Measurements from ENCODE around the gene S100P. TPM values are rescaled to one million over a fixed set of nuclear protein-coding genes. Genes with fewer than 3 reads are reported as not detected.

Gene S100P
- total and polyA plus RNA-seq, 3 experiments from 2014 or later = 1.0 to 1.7 (median 1.2) TPM

DNA sequence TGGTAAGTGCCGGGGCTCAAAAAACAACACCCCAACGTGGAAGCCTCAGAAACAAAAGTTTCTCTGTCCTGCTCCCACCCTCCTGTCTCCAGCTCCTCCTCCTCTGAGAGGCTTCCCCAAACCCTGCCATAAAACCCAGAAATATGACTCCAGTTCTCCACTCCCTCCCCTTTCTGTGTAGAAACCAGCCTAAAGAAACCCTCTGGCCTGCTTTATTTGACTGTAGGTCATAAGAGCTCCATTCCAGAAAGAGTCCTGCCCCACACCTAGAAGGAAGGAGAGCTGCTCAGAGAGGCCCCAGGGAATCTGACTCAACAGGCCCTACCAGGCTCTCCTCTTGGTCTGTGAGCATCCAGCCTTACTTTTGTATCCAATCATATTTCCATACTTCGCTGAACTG, 872 bp upstream of the S100P start:
- Mint-ChIP-seq H3K4me1 (peaks cover 84 to 92% (median 88%) of the 10 kb centered on the region in 3 donors), H3K27ac (peak overlapping the region; percentile 87 to 98 (median 90)), H3K4me3 (peak overlapping the region; percentile 3 to 84 (median 43)), H3K36me3 (peaks cover 0 to 10% (median 0%) of the 10 kb centered on the region in 3 donors), H3K9me3 (no peaks in the 10 kb centered on the region), H3K27me3 (no peaks in the 10 kb centered on the region)
- Histone ChIP-seq H3K27me3 (ENCODE audit: insufficient read depth, low read length, poor library complexity, severe bottlenecking) (no peaks in the 10 kb centered on the region), H3K4me1 (ENCODE audit: insufficient read depth, low read length) (peaks cover 97% of the 10 kb centered on the region), H3K36me3 (ENCODE audit: insufficient read depth, low read length) (no peaks in the 10 kb centered on the region), H3K27ac (ENCODE audit: low read depth, low read length) (peak overlapping the region; percentile 27), H3K4me3 (ENCODE audit: low read length) (no peak overlapping the region), H3K9me3 (ENCODE audit: low read length) (no peaks in the 10 kb centered on the region)
- ChIA-PET CTCF (interaction anchor here (0.7 to 29.4 kb wide), 2 partner anchors 20 to 29 kb away, joined by 3 to 369 read pairs; a partner anchor contains a TSS), POLR2A (interaction anchor here (0.8 kb wide), 1 partner anchor 23 kb away, joined by 3 read pairs; the partner anchor contains the start of gene BLOC1S4)
- no peak for DNase-seq

DNA sequence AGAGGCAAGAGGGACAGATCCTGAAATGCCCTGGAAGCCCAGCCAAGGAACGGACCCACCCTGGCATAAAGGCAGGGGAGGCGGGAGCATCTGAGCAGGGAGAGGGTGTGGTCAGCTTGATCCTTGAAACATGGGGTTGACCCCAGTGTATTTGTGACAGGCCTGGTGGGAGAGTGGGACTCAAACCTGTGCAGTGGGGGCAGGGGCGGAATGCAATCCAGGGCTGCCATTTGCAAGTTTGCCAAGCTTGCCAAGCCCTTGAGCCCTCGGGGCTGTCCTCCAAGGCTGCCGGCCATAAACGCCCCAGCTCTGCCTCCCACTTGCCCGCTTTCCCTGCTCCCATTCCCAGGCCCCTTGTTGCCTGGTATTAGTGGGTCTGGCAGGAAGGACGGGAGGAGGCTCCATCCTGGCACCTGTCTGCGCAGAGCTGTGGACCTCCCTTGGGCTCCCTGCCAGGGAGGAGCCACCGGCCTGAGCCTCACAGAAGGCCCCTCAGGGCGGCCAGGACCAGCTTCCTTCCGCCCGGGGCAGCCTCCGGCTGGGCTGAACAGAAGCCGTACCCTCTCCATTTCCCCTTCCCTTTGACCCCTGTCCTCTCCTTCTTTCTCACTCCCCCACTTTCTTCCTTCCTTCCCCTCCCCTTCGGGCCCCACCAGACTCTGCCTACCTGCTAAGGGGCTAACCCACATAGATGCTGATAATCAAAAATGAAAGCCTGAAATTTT, 661 bp downstream of the S100P start:
- H3K36me3 Mint-ChIP-seq = peaks cover 0 to 4% (median 0%) of the 10 kb centered on the region in 3 donors
- no peaks in the 10 kb centered on the region for H3K36me3 ChIP-seq (ENCODE audit: insufficient read depth, low read length)
- peaks cover 80 to 89% (median 86%) of the 10 kb centered on the region in 3 donors for H3K4me1 Mint-ChIP-seq
- peak overlapping the region; percentile 79 to 99 (median 95) for H3K27ac Mint-ChIP-seq
- peak overlapping the region; percentile 10 to 92 (median 65) for H3K4me3 Mint-ChIP-seq
- peak overlapping the region; percentile 21 for H3K4me3 ChIP-seq (ENCODE audit: low read length)
- H3K27me3 Mint-ChIP-seq = peaks cover 0 to 2% of the 10 kb centered on the region in 2 donors
- CTCF ChIA-PET = interaction anchor here (0.5 to 29.4 kb wide), 4 partner anchors 11 to 25 kb away, joined by 3 to 369 read pairs (median 9); a partner anchor contains a TSS
- DNase-seq = peak in 3 of 5 donors; percentile 37 to 53 (median 38)
- H3K27me3 ChIP-seq (ENCODE audit: insufficient read depth, low read length, poor library complexity, severe bottlenecking) = no peaks in the 10 kb centered on the region
- no peaks in the 10 kb centered on the region for H3K9me3 Mint-ChIP-seq
- peak overlapping the region; percentile 44 for H3K27ac ChIP-seq (ENCODE audit: low read depth, low read length)
- POLR2A ChIA-PET = interaction anchor here (0.5 to 3.4 kb wide), 4 partner anchors 12 to 215 kb away, joined by 3 to 58 read pairs (median 18); partner anchors contain the start of genes MRFAP1L1 and TBC1D14
- no peaks in the 10 kb centered on the region for H3K9me3 ChIP-seq (ENCODE audit: low read length)
- H3K4me1 ChIP-seq (ENCODE audit: insufficient read depth, low read length) = peaks cover 97% of the 10 kb centered on the region

DNA sequence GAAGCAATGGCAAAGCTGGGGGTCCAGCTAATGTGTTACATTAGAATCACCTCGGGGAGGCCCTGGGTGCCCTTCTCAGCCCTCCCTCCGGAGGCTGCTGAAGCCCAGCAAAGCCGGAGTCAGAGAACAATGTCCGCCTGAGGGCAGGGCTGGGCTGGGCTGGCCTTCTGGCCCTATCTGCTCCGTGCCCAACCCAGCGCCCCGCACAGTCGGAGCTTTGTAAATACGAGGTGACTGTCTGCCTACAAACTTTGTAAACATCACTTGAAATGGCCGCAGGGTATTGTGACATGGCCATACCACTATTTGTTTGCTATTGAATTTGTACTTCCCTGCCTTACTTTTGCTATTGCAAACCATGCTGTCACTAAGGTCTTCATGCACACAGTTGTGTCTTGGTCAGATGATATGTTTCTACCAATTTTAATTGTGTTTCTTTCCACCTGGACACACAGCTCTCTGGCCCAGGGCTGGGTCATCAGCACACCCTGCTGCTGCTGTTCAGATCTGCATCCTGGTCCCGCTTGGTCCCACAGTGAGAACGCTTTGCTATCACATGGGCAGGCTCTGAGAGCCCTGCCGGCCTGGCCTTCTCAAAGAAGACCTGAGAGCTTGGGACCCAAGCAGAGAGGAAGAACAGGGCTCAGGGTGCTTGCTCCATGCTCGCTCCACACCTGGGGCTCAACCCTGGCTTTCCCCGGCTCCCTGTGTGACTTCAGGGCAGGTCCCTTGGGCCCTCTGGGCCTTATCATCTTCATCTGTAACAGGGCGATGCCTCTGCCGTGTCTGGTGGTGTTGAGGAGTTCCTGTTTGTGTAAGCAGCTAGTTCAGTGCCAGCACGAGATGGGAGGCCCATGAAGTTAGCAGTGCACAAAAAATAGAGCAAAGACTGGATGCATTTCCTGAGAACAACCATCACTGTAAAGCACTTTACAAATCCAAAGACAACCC, 2.3 kb downstream of the S100P start:
- Histone ChIP-seq H3K4me3 (ENCODE audit: low read length) (peak overlapping the region; percentile 45), H3K9me3 (ENCODE audit: low read length) (no peaks in the 10 kb centered on the region), H3K4me1 (ENCODE audit: insufficient read depth, low read length) (peaks cover 89% of the 10 kb centered on the region), H3K27me3 (ENCODE audit: insufficient read depth, low read length, poor library complexity, severe bottlenecking) (no peaks in the 10 kb centered on the region), H3K27ac (ENCODE audit: low read depth, low read length) (peak overlapping the region; percentile 40), H3K36me3 (ENCODE audit: insufficient read depth, low read length) (no peaks in the 10 kb centered on the region)
- ChIA-PET CTCF (interaction anchor here (1.0 to 29.4 kb wide), 10 partner anchors 11 to 31 kb away, joined by 3 to 369 read pairs (median 7); partner anchors contain the start of genes BLOC1S4 and MRFAP1L1), POLR2A (interaction anchor here (0.7 to 3.4 kb wide), 9 partner anchors 13 to 372 kb away, joined by 3 to 58 read pairs (median 6); partner anchors contain the start of genes GRPEL1, MRFAP1 and MRFAP1L1)
- Mint-ChIP-seq H3K27ac (peak overlapping the region; percentile 86 to 99 (median 95)), H3K9me3 (no peaks in the 10 kb centered on the region), H3K4me1 (peaks cover 74 to 88% (median 85%) of the 10 kb centered on the region in 3 donors), H3K27me3 (peaks cover 0 to 3% of the 10 kb centered on the region in 2 donors), H3K36me3 (peaks cover 0 to 15% (median 4%) of the 10 kb centered on the region in 3 donors), H3K4me3 (peak overlapping the region; percentile 5 to 92 (median 65))
- peak; percentile 47 to 80 (median 71) for DNase-seq

DNA sequence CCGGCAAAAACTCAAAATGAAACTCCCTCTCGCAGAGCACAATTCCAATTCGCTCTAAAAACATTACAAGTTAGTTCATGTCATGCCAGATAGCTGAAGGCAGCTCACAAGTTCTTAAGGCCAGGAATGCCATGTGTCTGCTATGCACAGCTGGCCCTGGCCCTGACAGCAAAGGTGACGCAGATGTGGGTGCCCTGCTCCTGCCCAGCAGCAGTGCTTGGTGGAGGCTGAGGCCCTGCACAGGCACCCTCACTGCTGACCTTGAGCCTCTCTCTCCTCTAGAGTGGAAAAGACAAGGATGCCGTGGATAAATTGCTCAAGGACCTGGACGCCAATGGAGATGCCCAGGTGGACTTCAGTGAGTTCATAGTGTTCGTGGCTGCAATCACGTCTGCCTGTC, 2.9 kb downstream of the S100P start:
- peaks cover 84% of the 10 kb centered on the region for H3K4me1 ChIP-seq (ENCODE audit: insufficient read depth, low read length)
- POLR2A ChIA-PET = interaction anchor here (0.7 to 3.4 kb wide), 9 partner anchors 12 to 371 kb away, joined by 3 to 58 read pairs (median 6); partner anchors contain the start of genes GRPEL1, MRFAP1 and MRFAP1L1

DNA sequence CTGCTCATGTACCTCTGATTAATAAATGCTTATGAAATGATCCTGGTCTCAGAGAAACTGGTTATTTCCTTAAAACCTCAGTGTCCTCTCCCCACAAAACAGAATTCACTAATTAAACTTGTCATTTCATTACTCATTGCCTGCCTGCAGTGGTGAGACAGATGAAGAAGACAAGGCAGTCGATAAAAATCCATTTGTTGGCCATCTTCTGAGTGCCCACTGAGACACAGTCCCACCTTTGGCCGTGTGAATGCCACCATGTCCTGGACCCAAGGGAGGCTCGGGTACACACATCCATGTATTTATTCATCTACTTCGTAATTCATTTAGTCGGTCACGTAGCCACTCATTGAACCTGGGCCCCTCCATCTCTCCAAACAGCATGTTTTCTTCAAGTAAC, 3.5 kb downstream of the S100P start:
- CTCF ChIA-PET = interaction anchor here (1.0 to 29.4 kb wide), 7 partner anchors 9 to 33 kb away, joined by 3 to 369 read pairs (median 7); partner anchors contain the start of gene MRFAP1L1
- POLR2A ChIA-PET = interaction anchor here (0.7 to 3.4 kb wide), 7 partner anchors 12 to 371 kb away, joined by 3 to 58 read pairs (median 6); partner anchors contain the start of genes GRPEL1, MRFAP1 and MRFAP1L1
- no peaks in the 10 kb centered on the region for H3K36me3 ChIP-seq (ENCODE audit: insufficient read depth, low read length)
- Mint-ChIP-seq H3K9me3 (no peaks in the 10 kb centered on the region), H3K27me3 (peaks cover 0 to 3% of the 10 kb centered on the region in 2 donors), H3K36me3 (peaks cover 0 to 23% (median 4%) of the 10 kb centered on the region in 3 donors), H3K27ac (peak overlapping the region; percentile 86 to 99 (median 95)), H3K4me3 (peak overlapping the region in 6 of 7 donors; percentile 62 to 87 (median 67)), H3K4me1 (peaks cover 73 to 82% (median 81%) of the 10 kb centered on the region in 3 donors)
- no peak for DNase-seq
- no peaks in the 10 kb centered on the region for H3K27me3 ChIP-seq (ENCODE audit: insufficient read depth, low read length, poor library complexity, severe bottlenecking)
- peaks cover 79% of the 10 kb centered on the region for H3K4me1 ChIP-seq (ENCODE audit: insufficient read depth, low read length)
- no peak overlapping the region for H3K4me3 ChIP-seq (ENCODE audit: low read length)
- no peaks in the 10 kb centered on the region for H3K9me3 ChIP-seq (ENCODE audit: low read length)
- peak overlapping the region; percentile 40 for H3K27ac ChIP-seq (ENCODE audit: low read depth, low read length)

More for the DNA sequence above, 2.9 kb downstream of the S100P start:
- H3K27ac ChIP-seq (ENCODE audit: low read depth, low read length) = peak overlapping the region; percentile 40
- Mint-ChIP-seq H3K9me3 (no peaks in the 10 kb centered on the region), H3K27me3 (peaks cover 0 to 3% of the 10 kb centered on the region in 2 donors), H3K4me3 (peak overlapping the region; percentile 5 to 87 (median 65)), H3K36me3 (peaks cover 0 to 19% (median 4%) of the 10 kb centered on the region in 3 donors), H3K4me1 (peaks cover 73 to 84% (median 82%) of the 10 kb centered on the region in 3 donors), H3K27ac (peak overlapping the region; percentile 86 to 99 (median 95))
- CTCF ChIA-PET = interaction anchor here (1.0 to 29.4 kb wide), 10 partner anchors 10 to 32 kb away, joined by 3 to 369 read pairs (median 7); partner anchors contain the start of genes BLOC1S4 and MRFAP1L1
- H3K27me3 ChIP-seq (ENCODE audit: insufficient read depth, low read length, poor library complexity, severe bottlenecking) = no peaks in the 10 kb centered on the region
- no peaks in the 10 kb centered on the region for H3K36me3 ChIP-seq (ENCODE audit: insufficient read depth, low read length)
- no peaks in the 10 kb centered on the region for H3K9me3 ChIP-seq (ENCODE audit: low read length)
- DNase-seq = no peak
- no peak overlapping the region for H3K4me3 ChIP-seq (ENCODE audit: low read length)

DNA sequence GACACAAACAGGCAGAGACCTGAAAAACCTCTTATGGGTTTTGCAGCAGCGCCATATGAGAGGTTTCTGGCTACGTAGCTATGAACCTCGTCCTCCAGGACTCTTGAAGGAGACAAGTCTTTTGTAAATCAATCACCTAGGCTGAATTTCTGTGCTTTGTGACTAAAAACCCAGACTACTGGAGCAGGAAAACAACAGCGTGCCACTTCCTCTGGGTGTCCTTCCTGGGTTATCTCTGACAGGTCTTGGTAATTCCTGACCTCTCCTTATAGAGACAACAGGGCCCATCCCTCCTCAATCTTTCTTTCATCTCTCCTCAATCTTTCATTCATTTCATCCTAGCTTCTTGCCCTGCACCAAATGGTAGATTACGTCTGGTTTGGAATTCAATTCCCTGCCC, 5.7 kb downstream of the S100P start:
- Histone ChIP-seq H3K27ac (ENCODE audit: low read depth, low read length) (no peak overlapping the region), H3K4me3 (ENCODE audit: low read length) (no peak overlapping the region), H3K4me1 (ENCODE audit: insufficient read depth, low read length) (peaks cover 63% of the 10 kb centered on the region), H3K36me3 (ENCODE audit: insufficient read depth, low read length) (peaks cover 10% of the 10 kb centered on the region), H3K27me3 (ENCODE audit: insufficient read depth, low read length, poor library complexity, severe bottlenecking) (no peaks in the 10 kb centered on the region), H3K9me3 (ENCODE audit: low read length) (no peaks in the 10 kb centered on the region)
- Mint-ChIP-seq H3K27ac (peak overlapping the region; percentile 83 to 98 (median 90)), H3K27me3 (peaks cover 0 to 3% of the 10 kb centered on the region in 2 donors), H3K4me3 (peak overlapping the region; percentile 23 to 85 (median 47)), H3K9me3 (no peaks in the 10 kb centered on the region), H3K4me1 (peaks cover 62 to 81% (median 77%) of the 10 kb centered on the region in 3 donors), H3K36me3 (peaks cover 3 to 39% (median 9%) of the 10 kb centered on the region in 3 donors)
- no peak for DNase-seq
- ChIA-PET CTCF (interaction anchor here (1.0 to 29.4 kb wide), 5 partner anchors 9 to 26 kb away, joined by 4 to 369 read pairs (median 8); partner anchors contain the start of gene MRFAP1L1), POLR2A (interaction anchor here (2.6 kb wide), 1 partner anchor 9 kb away, joined by 17 read pairs; no protein-coding TSS in a partner anchor)
